ENCODE data around the gene EVX2. TPM values are rescaled to one million over a fixed set of nuclear protein-coding genes. Genes with fewer than 3 reads are reported as not detected.

Gene EVX2
- polyA plus RNA-seq, 1 of the 3 experiments (the other 2 are of a cell fraction), result not detected

- H3K4me3 ChIP-seq (ENCODE audit: low read depth in 2 of 2, low read length in 1 of 2), result no peak overlapping the region; a peak in 1 of 4 replicates
These were observed 1.5 kb upstream of the EVX2 start for GRCh38 chr2:176085120-176085788.

GRCh38 chr2:176084611-176085119 is 903 bp upstream of the EVX2 start:
- peaks cover 95% of the 10 kb centered on the region for H3K27me3 ChIP-seq (ENCODE audit: insufficient read depth)
- no peaks in the 10 kb centered on the region for H3K9me3 ChIP-seq
- H4K20me1 ChIP-seq (ENCODE audit: insufficient read depth), result peaks cover 20% of the 10 kb centered on the region; the same call in 1 of the 2 replicates
- H3K36me3 ChIP-seq (replicated peaks in 1 of 2; ENCODE audit: control insufficient read depth in 1 of 2, insufficient read depth in 2 of 2, low read length in 1 of 2), result no peaks in the 10 kb centered on the region
- H3F3A ChIP-seq (replicated peaks; ENCODE audit: insufficient read depth), result no peaks in the 10 kb centered on the region
- no peak overlapping the region for H3K4me3 ChIP-seq (ENCODE audit: low read depth in 2 of 2, low read length in 1 of 2)
- no peak for DNase-seq
- ChIA-PET CTCF (interaction anchor here (1.1 to 12.1 kb wide), 22 partner anchors 10 to 1387 kb away, joined by 3 to 262 read pairs (median 6); partner anchors contain the start of gene HOXD13), POLR2A (no interaction called here)
- no peak overlapping the region for H3K4me2 ChIP-seq
- no peak overlapping the region for H3K27ac ChIP-seq (ENCODE audit: low read depth in 2 of 2, low read length in 1 of 2)
- H3K9ac ChIP-seq, result no peak overlapping the region
- H3K4me1 ChIP-seq (ENCODE audit: control insufficient read depth in 1 of 2, insufficient read depth in 2 of 2, low read depth in 1 of 2, low read length in 1 of 2), result peaks cover 0 to 36% of the 10 kb centered on the region in 2 experiments; a peak in 1 of 4 replicates
- H2AFZ ChIP-seq (ENCODE audit: low read depth), result no peak overlapping the region
- H3K79me2 ChIP-seq (ENCODE audit: insufficient read depth), result no peaks in the 10 kb centered on the region
- 12% methylated on average over 26 of the region's 26 CpGs for WGBS (ENCODE audit: low lambda C conversion rate)
- peak; percentile 56; the same call in 1 of the 2 replicates for TF ChIP-seq EZH2phosphoT487 (IDR thresholded peaks at IDR 0.05; ENCODE audit: borderline replicate concordance, low read depth)
- no peak for TF ChIP-seq YY1 (IDR thresholded peaks at IDR 0.05; ENCODE audit: low read depth)
- H3K9me2 ChIP-seq, result no peaks in the 10 kb centered on the region

More at GRCh38 chr2:176085120-176085788, 1.5 kb upstream of the EVX2 start:
- TF ChIP-seq RFX5 (IDR thresholded peaks at IDR 0.05; ENCODE audit: low read length) (no peak), MXI1 (IDR thresholded peaks at IDR 0.05; ENCODE audit: low read depth, low read length) (no peak), ELF1 (IDR thresholded peaks at IDR 0.05) (no peak), JUND (IDR thresholded peaks at IDR 0.05) (no peak)
- Histone ChIP-seq H3K4me2 (no peak overlapping the region), H3K27me3 (ENCODE audit: insufficient read depth) (peaks cover 98% of the 10 kb centered on the region), H4K20me1 (ENCODE audit: insufficient read depth) (peaks cover 20% of the 10 kb centered on the region; the same call in 1 of the 2 replicates), H3K4me1 (ENCODE audit: control insufficient read depth in 1 of 2, insufficient read depth in 2 of 2, low read depth in 1 of 2, low read length in 1 of 2) (peaks cover 0 to 36% of the 10 kb centered on the region in 2 experiments; a peak in 1 of 4 replicates), H3K9me2 (no peaks in the 10 kb centered on the region), H3F3A (replicated peaks; ENCODE audit: insufficient read depth) (no peaks in the 10 kb centered on the region), H3K9ac (no peak overlapping the region), H3K9me3 (no peaks in the 10 kb centered on the region), H3K36me3 (replicated peaks in 1 of 2; ENCODE audit: control insufficient read depth in 1 of 2, insufficient read depth in 2 of 2, low read length in 1 of 2) (no peaks in the 10 kb centered on the region), H3K27ac (ENCODE audit: low read depth in 2 of 2, low read length in 1 of 2) (no peak overlapping the region), H2AFZ (ENCODE audit: low read depth) (no peak overlapping the region), H3K79me2 (ENCODE audit: insufficient read depth) (no peaks in the 10 kb centered on the region)
- ChIA-PET POLR2A (no interaction called here), CTCF (interaction anchor here (0.6 to 12.1 kb wide), 48 partner anchors 9 to 1388 kb away, joined by 3 to 262 read pairs (median 4); partner anchors contain the start of gene HOXD13)
- WGBS (ENCODE audit: low lambda C conversion rate), result 11% methylated on average over 36 of the region's 40 CpGs
- peak; percentile 42 for DNase-seq

- TF ChIP-seq EZH2phosphoT487 (IDR thresholded peaks at IDR 0.05; ENCODE audit: borderline replicate concordance, low read depth) (peak; percentile 92; the same call in 1 of the 2 replicates), YY1 (IDR thresholded peaks at IDR 0.05; ENCODE audit: low read depth) (no peak)
- no peaks in the 10 kb centered on the region for H3K79me2 ChIP-seq (ENCODE audit: insufficient read depth)
- H3K4me2 ChIP-seq, result no peak overlapping the region
- DNase-seq, result peak; percentile 49
- no peak overlapping the region; a peak in 1 of 4 replicates for H3K4me3 ChIP-seq (ENCODE audit: low read depth in 2 of 2, low read length in 1 of 2)
- POLR2A ChIA-PET, result no interaction called here
- H3K4me1 ChIP-seq (ENCODE audit: control insufficient read depth in 1 of 2, insufficient read depth in 2 of 2, low read depth in 1 of 2, low read length in 1 of 2), result peaks cover 0 to 39% of the 10 kb centered on the region in 2 experiments; a peak in 1 of 4 replicates
- WGBS (ENCODE audit: low lambda C conversion rate), result 17% methylated on average over 56 of the region's 66 CpGs
- H4K20me1 ChIP-seq (ENCODE audit: insufficient read depth), result peaks cover 20% of the 10 kb centered on the region; the same call in 1 of the 2 replicates
- no peak overlapping the region for H3K9ac ChIP-seq
- H3F3A ChIP-seq (replicated peaks; ENCODE audit: insufficient read depth), result peaks cover 3% of the 10 kb centered on the region
- H3K9me3 ChIP-seq, result no peaks in the 10 kb centered on the region
- no peaks in the 10 kb centered on the region for H3K36me3 ChIP-seq (replicated peaks in 1 of 2; ENCODE audit: control insufficient read depth in 1 of 2, insufficient read depth in 2 of 2, low read length in 1 of 2)
- no peak overlapping the region for H2AFZ ChIP-seq (ENCODE audit: low read depth)
- peaks cover 96% of the 10 kb centered on the region for H3K27me3 ChIP-seq (ENCODE audit: insufficient read depth)
- H3K27ac ChIP-seq (ENCODE audit: low read depth in 2 of 2, low read length in 1 of 2), result no peak overlapping the region
- H3K9me2 ChIP-seq, result no peaks in the 10 kb centered on the region
- CTCF ChIA-PET, result interaction anchor here (1.0 to 12.1 kb wide), 13 partner anchors 12 to 1383 kb away, joined by 3 to 262 read pairs (median 5); partner anchors contain the start of gene HOXD13
These were observed 674 bp downstream of the EVX2 start for GRCh38 chr2:176082824-176083751.
